HT1080 (cell line): ENCODE data around the gene PRSS27. TPM values are rescaled to one million over a fixed set of nuclear protein-coding genes. Genes with fewer than 3 reads are reported as not detected.
"Not testable (repeated sequence)": the region's sequence is repeated elsewhere in the genome, so short reads cannot be mapped to it uniquely, and the experiment has no call there.

ENCODE experiments used
- DNase-seq: peaks from one replicate; pipeline ENCODE4 v3.0.0-alpha.2; 2015; ENCODE audit warnings: low read depth
- total RNA-seq: library from RNA; depleted of rRNA; stranded (reverse); fragments of >200 nt; shearing (Covaris generic); gene quantifications from 2 replicates; pipeline ENCODE4 v1.2.3, GENCODE V29; 2014

Gene PRSS27
- total RNA-seq, 1 experiment from 2014 or later: not detected

GRCh38 chr16:2728034-2728433 lies 8.0 kb upstream of the PRSS27 start:
- DNase-seq: no peak

GRCh38 chr16:2726923-2727322 lies 6.9 kb upstream of the PRSS27 start:
- no peak for DNase-seq

- DNase-seq: no peak
Measured at GRCh38 chr16:2724816-2725348, 4.9 kb upstream of the PRSS27 start.

- DNase-seq: no peak
Measured at GRCh38 chr16:2724088-2724676, 4.2 kb upstream of the PRSS27 start.

- not testable (repeated sequence) for DNase-seq
Measured at GRCh38 chr16:2721634-2722173, 1.7 kb upstream of the PRSS27 start.

- peak; percentile 69 for DNase-seq
Measured at GRCh38 chr16:2720719-2721633, 952 bp upstream of the PRSS27 start.

GRCh38 chr16:2719328-2720063 lies 528 bp downstream of the PRSS27 start:
- DNase-seq: no peak

- no peak for DNase-seq
Measured at GRCh38 chr16:2717383-2718263, 2.4 kb downstream of the PRSS27 start.

- no peak for DNase-seq
Measured at GRCh38 chr16:2716948-2717347, 3.1 kb downstream of the PRSS27 start.

- DNase-seq: no peak
Measured at GRCh38 chr16:2715966-2716885, 3.8 kb downstream of the PRSS27 start.

- DNase-seq: no peak
Measured at GRCh38 chr16:2715519-2715918, 4.5 kb downstream of the PRSS27 start.

- DNase-seq: no peak
Measured at GRCh38 chr16:2715064-2715463, 5.0 kb downstream of the PRSS27 start.

GRCh38 chr16:2713985-2714774 lies 5.8 kb downstream of the PRSS27 start:
- DNase-seq: no peak

GRCh38 chr16:2713523-2713922 lies 6.5 kb downstream of the PRSS27 start:
- DNase-seq: no peak

GRCh38 chr16:2712546-2712945 lies 7.5 kb downstream of the PRSS27 start:
- no peak for DNase-seq

GRCh38 chr16:2712063-2712441 lies 8.0 kb downstream of the PRSS27 start:
- no peak for DNase-seq

GRCh38 chr16:2711370-2712062 lies 8.5 kb downstream of the PRSS27 start:
- no peak for DNase-seq

- DNase-seq: no peak
Measured at GRCh38 chr16:2710711-2711231, 9.3 kb downstream of the PRSS27 start.
